Central memory CD4-positive, alpha-beta T cell (primary cell): ENCODE results near the gene TRIM37.
"Not testable (repeated sequence)": the region's sequence is repeated elsewhere in the genome, so short reads cannot be mapped to it uniquely, and the experiment has no call there.

Source experiments
- DNase-seq: peaks from one replicate; pipeline ENCODE4 v3.0.0; 2022

The TRIM37 gene

GRCh38 chr17:59108400-59109102 lies 1.9 kb upstream of the TRIM37 start:
- no peak for DNase-seq

DNA sequence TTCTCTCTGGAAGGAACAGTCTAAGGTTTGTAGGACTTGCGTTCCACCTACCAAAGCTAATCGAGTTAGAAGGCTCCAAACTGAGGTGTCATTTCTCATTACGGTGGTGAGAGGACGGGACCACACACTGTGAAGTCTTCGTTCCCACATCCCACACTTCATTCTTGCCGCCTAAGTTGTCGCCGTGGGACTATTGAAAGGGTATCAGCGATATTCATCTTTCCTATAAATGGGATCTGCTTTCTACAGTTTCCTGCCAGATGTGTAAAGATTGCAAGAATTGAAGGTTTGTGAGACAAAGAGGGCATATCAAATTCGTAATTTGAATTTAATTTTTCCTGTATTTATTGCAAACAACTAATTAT lies 608 bp upstream of the TRIM37 start:
- DNase-seq: no peak

DNA sequence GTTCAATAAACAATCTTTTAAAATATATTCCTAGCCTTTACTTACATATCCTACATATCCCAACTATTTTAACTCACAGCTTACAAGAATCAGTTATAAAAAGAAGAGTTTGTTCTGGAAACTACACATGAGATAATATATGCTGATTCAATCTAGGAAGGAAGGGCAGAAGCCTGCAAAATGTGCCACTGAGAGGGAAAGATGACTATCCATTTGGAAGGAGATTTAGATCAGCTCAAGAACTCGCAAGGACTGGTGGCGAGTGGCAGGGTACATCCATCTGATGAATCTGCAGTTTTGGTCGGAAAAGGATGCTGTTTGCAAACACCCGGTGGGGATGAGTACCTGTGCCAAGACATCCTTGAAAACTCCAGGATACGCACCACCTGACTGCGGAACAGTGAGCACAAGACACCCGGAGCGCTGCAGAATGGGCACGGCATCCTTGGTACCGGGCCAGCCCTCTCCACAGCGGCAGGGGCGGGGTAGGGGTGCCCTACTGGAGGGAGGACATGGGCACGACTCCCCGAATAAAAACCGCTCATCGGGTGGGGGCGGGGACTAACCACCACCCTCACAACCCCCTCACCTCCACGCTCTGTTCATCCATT lies 723 bp downstream of the TRIM37 start:
- peak; percentile 77 for DNase-seq

DNA sequence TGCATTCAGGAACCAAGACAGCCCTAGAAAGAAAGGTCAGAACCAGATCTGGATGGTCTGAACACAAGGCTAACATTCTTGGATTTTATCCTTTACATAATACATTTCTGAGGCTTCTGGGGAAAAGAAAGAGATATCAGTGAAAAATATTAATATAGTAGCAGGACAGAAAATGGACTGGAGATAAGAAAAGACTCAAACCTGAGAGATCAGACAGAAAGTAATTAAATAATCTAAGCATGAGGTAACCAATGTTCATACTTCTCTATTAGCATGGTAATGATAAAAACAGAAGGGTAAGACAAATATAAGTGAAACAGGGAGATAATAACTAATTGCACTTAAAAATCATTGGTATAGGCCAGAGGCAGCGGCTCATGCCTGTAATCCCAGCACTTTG lies 5.5 kb downstream of the TRIM37 start:
- DNase-seq: no peak

- DNase-seq: no peak
These were observed 8.8 kb downstream of the TRIM37 start for GRCh38 chr17:59097876-59098275.

DNA sequence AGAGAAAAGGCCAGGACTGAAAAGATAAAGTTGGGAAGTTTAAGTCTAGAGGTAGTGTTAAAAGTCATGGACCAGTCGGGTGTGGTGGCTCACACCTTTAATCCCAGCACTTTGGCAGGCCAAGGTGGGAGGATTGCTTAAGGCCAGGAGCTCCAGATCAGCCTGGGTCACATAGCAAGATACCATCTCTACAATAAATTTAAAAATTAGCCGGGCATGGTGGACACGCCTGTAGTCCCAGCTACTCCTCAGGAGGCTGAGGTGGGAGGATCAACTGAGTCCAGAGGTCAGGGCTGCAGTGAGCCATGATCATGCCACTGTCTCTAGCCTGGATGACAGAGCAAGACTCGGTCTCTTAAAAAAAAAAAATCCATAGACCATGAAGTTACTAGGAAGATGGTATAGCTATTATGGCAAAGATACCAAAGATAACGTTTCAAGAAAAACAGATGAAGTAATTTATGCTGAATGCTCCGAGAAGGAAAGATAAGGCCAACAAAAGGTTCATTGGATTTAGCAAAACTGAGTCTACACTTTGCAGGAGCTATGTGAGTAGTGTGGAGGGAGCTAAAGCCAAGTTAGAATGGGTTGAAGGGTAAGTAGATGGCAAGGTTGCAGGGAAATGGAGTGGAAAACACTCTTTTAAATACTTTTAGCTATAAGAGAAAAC lies 11.7 kb downstream of the TRIM37 start:
- DNase-seq: no peak

- no peak for DNase-seq
These were observed 12.9 kb downstream of the TRIM37 start for GRCh38 chr17:59093702-59094231.

DNA sequence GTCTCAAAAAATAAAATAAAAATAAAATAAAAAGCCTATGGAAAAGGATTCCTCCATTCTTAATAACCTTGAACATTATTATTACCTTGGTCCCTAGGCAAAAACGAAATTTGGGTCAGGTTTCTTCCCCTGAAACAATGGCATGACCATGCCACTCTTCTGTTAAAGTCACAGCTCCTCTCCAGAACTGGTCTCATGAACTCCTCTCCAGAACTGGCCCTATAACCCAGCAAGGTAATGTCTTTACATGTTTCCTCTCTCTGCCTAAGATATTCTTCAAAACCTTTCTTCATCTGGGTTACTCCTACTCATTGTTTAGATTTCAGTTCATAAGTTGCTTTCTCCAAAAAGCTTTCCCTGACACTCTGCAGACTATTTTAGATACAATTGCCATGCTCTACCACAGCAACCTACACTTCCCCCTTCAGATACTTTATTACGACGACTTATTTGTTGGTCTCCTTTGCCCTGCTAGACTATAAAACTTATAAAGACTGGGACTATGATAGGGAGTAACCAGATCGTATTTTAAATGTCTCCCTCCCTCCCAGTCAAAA lies 13.5 kb downstream of the TRIM37 start:
- no peak for DNase-seq

DNA sequence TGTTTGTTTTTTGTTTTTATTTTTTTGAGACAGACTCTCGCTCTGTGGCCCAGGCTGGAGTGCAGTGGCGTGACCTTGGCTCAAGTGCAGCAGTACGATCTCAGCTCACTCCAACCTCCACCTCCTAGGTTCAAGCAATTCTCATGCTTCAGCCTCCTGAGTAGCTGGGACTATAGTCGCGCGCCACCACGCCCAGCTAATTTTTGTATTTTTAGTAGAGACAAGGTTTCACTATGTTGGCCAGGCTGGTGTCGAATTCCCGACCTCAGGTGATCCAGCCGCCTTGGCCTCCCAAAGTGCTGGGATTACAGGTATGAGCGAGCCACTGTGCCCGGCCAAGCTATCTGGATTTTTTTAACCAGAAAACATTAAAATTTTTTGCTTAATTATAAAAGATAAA lies 16.1 kb downstream of the TRIM37 start:
- DNase-seq: not testable (repeated sequence)

DNA sequence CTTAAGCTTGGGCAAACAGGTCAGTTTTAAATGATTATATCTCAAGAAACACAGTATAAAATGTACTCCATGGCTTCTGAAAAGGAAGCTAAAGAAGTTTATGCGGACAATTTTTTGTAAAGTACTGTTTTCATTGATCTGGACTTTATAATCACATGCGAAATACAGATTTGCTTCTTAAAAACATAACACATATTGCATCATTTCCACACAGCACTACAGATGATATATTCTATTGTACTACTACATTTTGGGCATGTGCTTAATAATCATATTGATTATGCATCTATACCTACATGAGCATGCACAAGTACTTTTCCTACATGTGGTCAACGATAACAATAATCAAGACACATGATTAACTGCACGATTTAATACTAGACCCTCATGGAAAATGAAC lies 22.5 kb downstream of the TRIM37 start:
- no peak for DNase-seq

DNA sequence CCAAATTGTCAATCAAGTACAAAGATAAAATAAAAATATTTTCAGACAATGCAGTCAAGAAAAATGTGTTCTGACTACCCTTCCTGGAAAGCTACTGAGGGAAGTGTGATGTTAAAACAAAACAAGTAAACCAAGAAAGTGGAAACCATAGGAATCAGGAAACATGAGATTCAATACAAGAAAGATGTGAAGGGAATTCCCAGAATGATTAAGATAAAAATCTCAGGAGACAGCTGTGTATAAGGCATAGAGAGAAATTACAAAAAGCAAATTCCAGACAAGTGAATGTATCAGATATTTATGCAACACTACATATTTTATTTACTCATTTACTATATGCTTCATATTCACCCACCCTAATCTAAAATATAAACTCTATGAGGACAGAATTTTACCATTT lies 32.2 kb downstream of the TRIM37 start:
- DNase-seq: no peak

GRCh38 chr17:59073972-59074371 lies 32.7 kb downstream of the TRIM37 start:
- no peak for DNase-seq

DNA sequence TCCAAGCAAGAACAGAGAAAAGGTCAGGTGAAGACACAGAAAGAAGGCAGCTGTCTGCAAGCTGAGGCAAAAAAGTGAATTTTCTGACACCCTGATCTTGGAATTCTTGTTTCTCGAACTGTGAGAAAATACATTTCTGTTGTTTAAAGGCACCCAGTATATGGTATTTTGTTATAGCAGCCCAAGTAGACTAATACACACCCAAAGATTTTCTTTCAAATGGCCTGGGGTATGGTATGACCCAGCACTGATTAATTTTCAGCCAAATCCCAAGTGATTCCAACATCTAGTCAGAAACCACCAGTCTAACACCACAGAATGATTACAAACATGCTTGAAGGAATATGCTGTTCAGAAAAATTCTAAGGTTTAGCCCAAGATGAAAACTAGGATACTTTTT lies 36.8 kb downstream of the TRIM37 start:
- DNase-seq: no peak

GRCh38 chr17:59067756-59068155 lies 38.9 kb downstream of the TRIM37 start:
- no peak for DNase-seq

- DNase-seq: no peak
These were observed 39.3 kb downstream of the TRIM37 start for GRCh38 chr17:59067340-59067739.

GRCh38 chr17:59062509-59062908 lies 44.2 kb downstream of the TRIM37 start:
- no peak for DNase-seq

DNA sequence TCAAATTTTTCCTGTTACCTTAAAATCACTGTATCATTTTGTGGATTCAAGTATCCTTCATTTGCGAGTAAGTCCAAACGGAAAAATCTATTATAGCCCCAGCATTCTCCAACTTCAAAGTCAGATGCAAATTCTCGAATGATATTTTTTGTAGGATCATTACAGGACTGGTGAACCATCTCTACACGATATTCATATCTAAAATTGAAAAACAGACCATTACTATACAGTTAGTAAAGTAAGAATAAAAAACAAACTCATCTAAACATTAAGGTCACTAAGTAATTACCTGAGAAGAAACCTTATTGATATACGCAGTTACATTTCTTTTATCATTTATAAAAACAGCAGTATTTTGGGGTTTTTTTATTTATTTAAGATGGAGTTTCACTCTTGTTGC lies 49.8 kb downstream of the TRIM37 start:
- DNase-seq: no peak

- no peak for DNase-seq
These were observed 56.9 kb downstream of the TRIM37 start for GRCh38 chr17:59049798-59050197.

DNA sequence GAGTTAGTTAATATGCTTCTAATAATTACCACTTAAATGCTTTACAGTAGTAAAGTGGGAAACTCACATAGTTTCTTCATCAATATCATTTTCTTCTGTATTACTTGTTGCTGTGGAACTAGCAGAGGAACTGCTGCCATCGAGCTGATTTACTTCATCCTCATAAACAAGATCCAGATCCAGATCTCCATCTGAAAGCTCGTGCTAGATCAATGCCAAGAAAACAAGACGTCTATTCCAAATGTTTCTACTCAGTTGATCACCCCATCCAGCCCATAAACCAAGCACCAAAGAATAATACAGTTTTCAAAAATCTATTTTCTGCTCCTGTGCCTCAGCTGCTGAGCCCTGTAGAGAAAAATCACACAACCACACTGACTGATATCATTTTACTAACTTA lies 59.1 kb downstream of the TRIM37 start:
- DNase-seq: no peak

- DNase-seq: no peak
These were observed 60.5 kb downstream of the TRIM37 start for GRCh38 chr17:59046192-59046591.

- DNase-seq: no peak
These were observed 67.9 kb downstream of the TRIM37 start for GRCh38 chr17:59038734-59039133.

DNA sequence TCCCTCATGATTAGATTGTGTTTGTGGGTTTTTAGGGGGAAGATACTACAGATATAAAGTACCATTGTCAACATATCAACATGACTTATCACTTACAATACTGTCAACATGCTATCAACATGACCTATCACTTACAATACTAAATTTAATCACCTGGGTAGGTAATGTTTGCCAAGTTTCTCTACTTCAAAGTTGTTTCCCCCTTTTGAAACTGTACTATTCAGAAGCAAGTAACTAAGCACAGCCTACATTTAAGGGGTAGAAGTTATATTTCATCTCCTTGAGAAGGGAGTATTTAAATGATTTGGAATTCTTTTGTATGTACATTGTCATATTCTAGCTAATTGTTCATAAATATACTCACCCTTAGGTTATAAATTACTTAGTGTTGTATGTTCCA lies 68.7 kb downstream of the TRIM37 start:
- DNase-seq: no peak

DNA sequence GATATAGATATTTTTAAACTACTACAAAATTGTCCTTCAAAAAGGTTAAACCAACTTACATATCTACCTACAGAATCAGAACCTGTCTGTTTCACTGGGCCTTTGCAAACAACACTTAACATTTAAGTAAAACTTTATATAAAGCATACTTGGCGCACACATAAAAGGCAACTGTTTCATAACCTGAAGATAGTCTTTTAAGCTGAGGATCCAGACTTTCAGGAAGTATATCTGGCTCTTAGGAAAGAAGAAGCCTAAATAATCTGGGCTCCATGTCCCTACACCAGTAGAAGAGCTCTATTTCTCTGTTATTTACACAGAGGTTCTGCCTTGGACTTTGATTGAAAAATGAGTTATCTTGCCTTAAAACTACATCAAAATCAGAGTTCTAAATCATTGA lies 75.9 kb downstream of the TRIM37 start:
- DNase-seq: no peak

GRCh38 chr17:59028328-59028727 lies 78.4 kb downstream of the TRIM37 start:
- no peak for DNase-seq
